NCI-H2107 treated with DMSO at 0.1 percent for 48 hours (cell line): Measurements from ENCODE around the gene SLC2A9.
"Not testable (repeated sequence)": the region's sequence is repeated elsewhere in the genome, so short reads cannot be mapped to it uniquely, and the experiment has no call there.

ENCODE experiments used
- DNase-seq: peaks from one replicate; lab custom pipeline; 2025; ENCODE audit not compliant: unreplicated experiment; lab: John Stamatoyannopoulos, UW

Gene SLC2A9

GRCh38 chr4:9999956-10000561 is 21.2 kb downstream of the SLC2A9 start:
- DNase-seq, result no peak

- no peak for DNase-seq
Measured at GRCh38 chr4:9997886-9998285, 23.4 kb downstream of the SLC2A9 start.

GRCh38 chr4:9996319-9997110 is 24.8 kb downstream of the SLC2A9 start:
- DNase-seq, result no peak

- no peak for DNase-seq
Measured at GRCh38 chr4:9994246-9994847, 26.9 kb downstream of the SLC2A9 start.

- no peak for DNase-seq
Measured at GRCh38 chr4:9989918-9990635, 31.2 kb downstream of the SLC2A9 start.

- DNase-seq, result no peak
Measured at GRCh38 chr4:9988933-9989332, 32.4 kb downstream of the SLC2A9 start.

- no peak for DNase-seq
Measured at GRCh38 chr4:9988363-9988749, 32.9 kb downstream of the SLC2A9 start.

GRCh38 chr4:9987749-9988362 is 33.4 kb downstream of the SLC2A9 start:
- no peak for DNase-seq

- no peak for DNase-seq
Measured at GRCh38 chr4:9984621-9985020, 36.7 kb downstream of the SLC2A9 start.

- no peak for DNase-seq
Measured at GRCh38 chr4:9983211-9983610, 38.1 kb downstream of the SLC2A9 start.

- not testable (repeated sequence) for DNase-seq
Measured at GRCh38 chr4:9981899-9982298, 39.4 kb downstream of the SLC2A9 start.

- no peak for DNase-seq
Measured at GRCh38 chr4:9980898-9981297, 40.4 kb downstream of the SLC2A9 start.

GRCh38 chr4:9979101-9979701 is 42.1 kb downstream of the SLC2A9 start:
- peak; percentile 65 for DNase-seq

- DNase-seq, result no peak
Measured at GRCh38 chr4:9977518-9978031, 43.7 kb downstream of the SLC2A9 start.

GRCh38 chr4:9976781-9977180 is 44.5 kb downstream of the SLC2A9 start:
- DNase-seq, result no peak

- no peak for DNase-seq
Measured at GRCh38 chr4:9976293-9976692, 45.0 kb downstream of the SLC2A9 start.

GRCh38 chr4:9971711-9972110 is 49.6 kb downstream of the SLC2A9 start:
- DNase-seq, result peak; percentile 62

GRCh38 chr4:9970399-9971011 is 50.8 kb downstream of the SLC2A9 start:
- no peak for DNase-seq

- DNase-seq, result no peak
Measured at GRCh38 chr4:9969526-9970398, 51.5 kb downstream of the SLC2A9 start.
